ENCODE results near the gene PTPRG.

PTPRG gene

GRCh38 chr3:62094461-62094860 is 533.1 kb downstream of the PTPRG start:
- Mint-ChIP-seq H3K27ac (no peak overlapping the region), H3K4me1 (ENCODE audit: low read depth) (no peaks in the 10 kb centered on the region), H3K27me3 (no peaks in the 10 kb centered on the region), H3K9me3 (no peaks in the 10 kb centered on the region), H3K36me3 (ENCODE audit: low read depth) (no peaks in the 10 kb centered on the region), H3K4me3 (no peak overlapping the region)
- intact Hi-C loops (cut with micrococcal nuclease) = no loop called here

- no peaks in the 10 kb centered on the region for H3K4me1 Mint-ChIP-seq (ENCODE audit: low read depth)
- no peaks in the 10 kb centered on the region for H3K27me3 Mint-ChIP-seq
- no peaks in the 10 kb centered on the region for H3K36me3 Mint-ChIP-seq (ENCODE audit: low read depth)
- no peak overlapping the region for H3K27ac Mint-ChIP-seq
- no peak overlapping the region for H3K4me3 Mint-ChIP-seq
- intact Hi-C loops (cut with micrococcal nuclease) = no loop called here
- H3K9me3 Mint-ChIP-seq = no peaks in the 10 kb centered on the region
Measured at GRCh38 chr3:62095080-62095479, 533.7 kb downstream of the PTPRG start.

- intact Hi-C loops (cut with micrococcal nuclease) = no loop called here
- no peak overlapping the region for H3K4me3 Mint-ChIP-seq
- no peaks in the 10 kb centered on the region for H3K27me3 Mint-ChIP-seq
- no peaks in the 10 kb centered on the region for H3K9me3 Mint-ChIP-seq
- H3K4me1 Mint-ChIP-seq (ENCODE audit: low read depth) = no peaks in the 10 kb centered on the region
- H3K36me3 Mint-ChIP-seq (ENCODE audit: low read depth) = no peaks in the 10 kb centered on the region
- H3K27ac Mint-ChIP-seq = no peak overlapping the region
Measured at GRCh38 chr3:62095756-62096155, 534.4 kb downstream of the PTPRG start.

GRCh38 chr3:62096521-62096920 is 535.1 kb downstream of the PTPRG start:
- intact Hi-C loops (cut with micrococcal nuclease) = no loop called here
- no peaks in the 10 kb centered on the region for H3K36me3 Mint-ChIP-seq (ENCODE audit: low read depth)
- no peak overlapping the region for H3K27ac Mint-ChIP-seq
- no peaks in the 10 kb centered on the region for H3K27me3 Mint-ChIP-seq
- no peak overlapping the region for H3K4me3 Mint-ChIP-seq
- no peaks in the 10 kb centered on the region for H3K4me1 Mint-ChIP-seq (ENCODE audit: low read depth)
- H3K9me3 Mint-ChIP-seq = no peaks in the 10 kb centered on the region

GRCh38 chr3:62097121-62097520 is 535.8 kb downstream of the PTPRG start:
- H3K36me3 Mint-ChIP-seq (ENCODE audit: low read depth) = no peaks in the 10 kb centered on the region
- no peaks in the 10 kb centered on the region for H3K9me3 Mint-ChIP-seq
- H3K4me1 Mint-ChIP-seq (ENCODE audit: low read depth) = no peaks in the 10 kb centered on the region
- no peak overlapping the region for H3K4me3 Mint-ChIP-seq
- no peaks in the 10 kb centered on the region for H3K27me3 Mint-ChIP-seq
- H3K27ac Mint-ChIP-seq = no peak overlapping the region
- intact Hi-C loops (cut with micrococcal nuclease) = no loop called here

- H3K9me3 Mint-ChIP-seq = no peaks in the 10 kb centered on the region
- intact Hi-C loops (cut with micrococcal nuclease) = no loop called here
- no peaks in the 10 kb centered on the region for H3K36me3 Mint-ChIP-seq (ENCODE audit: low read depth)
- no peaks in the 10 kb centered on the region for H3K4me1 Mint-ChIP-seq (ENCODE audit: low read depth)
- H3K4me3 Mint-ChIP-seq = no peak overlapping the region
- no peak overlapping the region for H3K27ac Mint-ChIP-seq
- no peaks in the 10 kb centered on the region for H3K27me3 Mint-ChIP-seq
Measured at GRCh38 chr3:62098646-62099365, 537.4 kb downstream of the PTPRG start.

GRCh38 chr3:62100282-62100989 is 539.1 kb downstream of the PTPRG start:
- Mint-ChIP-seq H3K9me3 (no peaks in the 10 kb centered on the region), H3K4me1 (ENCODE audit: low read depth) (no peaks in the 10 kb centered on the region), H3K27me3 (no peaks in the 10 kb centered on the region), H3K27ac (no peak overlapping the region), H3K36me3 (ENCODE audit: low read depth) (no peaks in the 10 kb centered on the region), H3K4me3 (no peak overlapping the region)
- intact Hi-C loops (cut with micrococcal nuclease) = no loop called here

GRCh38 chr3:62101488-62101887 is 540.1 kb downstream of the PTPRG start:
- H3K27me3 Mint-ChIP-seq = no peaks in the 10 kb centered on the region
- no peak overlapping the region for H3K27ac Mint-ChIP-seq
- H3K4me1 Mint-ChIP-seq (ENCODE audit: low read depth) = no peaks in the 10 kb centered on the region
- H3K4me3 Mint-ChIP-seq = no peak overlapping the region
- H3K36me3 Mint-ChIP-seq (ENCODE audit: low read depth) = no peaks in the 10 kb centered on the region
- intact Hi-C loops (cut with micrococcal nuclease) = no loop called here
- no peaks in the 10 kb centered on the region for H3K9me3 Mint-ChIP-seq

GRCh38 chr3:62103531-62103930 is 542.2 kb downstream of the PTPRG start:
- no peaks in the 10 kb centered on the region for H3K4me1 Mint-ChIP-seq (ENCODE audit: low read depth)

GRCh38 chr3:62109534-62109933 is 548.2 kb downstream of the PTPRG start:
- Mint-ChIP-seq H3K4me3 (no peak overlapping the region), H3K27me3 (no peaks in the 10 kb centered on the region)

More at GRCh38 chr3:62103531-62103930, 542.2 kb downstream of the PTPRG start:
- H3K4me3 Mint-ChIP-seq = no peak overlapping the region
- no peaks in the 10 kb centered on the region for H3K36me3 Mint-ChIP-seq (ENCODE audit: low read depth)
- H3K27me3 Mint-ChIP-seq = no peaks in the 10 kb centered on the region
- H3K27ac Mint-ChIP-seq = no peak overlapping the region
- intact Hi-C loops (cut with micrococcal nuclease) = no loop called here
- H3K9me3 Mint-ChIP-seq = no peaks in the 10 kb centered on the region

GRCh38 chr3:62110443-62111225 is 549.3 kb downstream of the PTPRG start:
- H3K4me1 Mint-ChIP-seq (ENCODE audit: low read depth) = no peaks in the 10 kb centered on the region
- intact Hi-C loops (cut with micrococcal nuclease) = no loop called here
- no peak overlapping the region for H3K4me3 Mint-ChIP-seq
- H3K9me3 Mint-ChIP-seq = peaks cover 10% of the 10 kb centered on the region
- H3K36me3 Mint-ChIP-seq (ENCODE audit: low read depth) = no peaks in the 10 kb centered on the region
- no peaks in the 10 kb centered on the region for H3K27me3 Mint-ChIP-seq
- no peak overlapping the region for H3K27ac Mint-ChIP-seq

More at GRCh38 chr3:62109534-62109933, 548.2 kb downstream of the PTPRG start:
- intact Hi-C loops (cut with micrococcal nuclease) = no loop called here
- Mint-ChIP-seq H3K27ac (no peak overlapping the region), H3K36me3 (ENCODE audit: low read depth) (no peaks in the 10 kb centered on the region), H3K4me1 (ENCODE audit: low read depth) (no peaks in the 10 kb centered on the region), H3K9me3 (peaks cover 10% of the 10 kb centered on the region)

- H3K27me3 Mint-ChIP-seq = no peaks in the 10 kb centered on the region
- H3K36me3 Mint-ChIP-seq (ENCODE audit: low read depth) = no peaks in the 10 kb centered on the region
- H3K4me1 Mint-ChIP-seq (ENCODE audit: low read depth) = no peaks in the 10 kb centered on the region
- no peak overlapping the region for H3K27ac Mint-ChIP-seq
- intact Hi-C loops (cut with micrococcal nuclease) = no loop called here
- H3K9me3 Mint-ChIP-seq = peaks cover 10% of the 10 kb centered on the region
- no peak overlapping the region for H3K4me3 Mint-ChIP-seq
Measured at GRCh38 chr3:62113092-62113491, 551.7 kb downstream of the PTPRG start.

GRCh38 chr3:62114763-62115162 is 553.4 kb downstream of the PTPRG start:
- Mint-ChIP-seq H3K27me3 (no peaks in the 10 kb centered on the region), H3K9me3 (peaks cover 15% of the 10 kb centered on the region), H3K4me1 (ENCODE audit: low read depth) (no peaks in the 10 kb centered on the region), H3K4me3 (no peak overlapping the region), H3K36me3 (ENCODE audit: low read depth) (no peaks in the 10 kb centered on the region), H3K27ac (no peak overlapping the region)
- intact Hi-C loops (cut with micrococcal nuclease) = no loop called here

GRCh38 chr3:62117903-62118548 is 556.7 kb downstream of the PTPRG start:
- Mint-ChIP-seq H3K4me3 (no peak overlapping the region), H3K9me3 (peaks cover 19% of the 10 kb centered on the region), H3K27me3 (no peaks in the 10 kb centered on the region), H3K4me1 (ENCODE audit: low read depth) (no peaks in the 10 kb centered on the region), H3K27ac (no peak overlapping the region), H3K36me3 (ENCODE audit: low read depth) (no peaks in the 10 kb centered on the region)
- intact Hi-C loops (cut with micrococcal nuclease) = no loop called here

Measured in dendritic cell treated with granulocyte-macrophage colony-stimulating factor and Interleukin-4, amounts not matched to agents 40 ng/mL and 50 ng/mL, for 4 days (primary cell).